ENCODE measurements around the gene TAMALIN.

Gene TAMALIN

GRCh38 chr12:52041695-52042123 lies 35.0 kb downstream of the TAMALIN start:
- POLR2A ChIA-PET: no interaction called here
- DNase-seq (ENCODE audit: extremely low spot score): no peak
- CTCF ChIA-PET: no interaction called here
- no peak for TF ChIP-seq L3MBTL2 (conservative IDR thresholded peaks at IDR 0.05)
- TF ChIP-seq NFRKB (IDR thresholded peaks at IDR 0.05): no peak
- no peak for TF ChIP-seq HDGF (IDR thresholded peaks at IDR 0.05; ENCODE audit: borderline replicate concordance)
- no peak for TF ChIP-seq FOXK2 (IDR thresholded peaks at IDR 0.05)
- TF ChIP-seq LEF1 (IDR thresholded peaks at IDR 0.05; ENCODE audit: borderline replicate concordance): no peak
- no peak for TF ChIP-seq FOXM1 (IDR thresholded peaks at IDR 0.05; ENCODE audit: borderline replicate concordance)
- TF ChIP-seq TARDBP (IDR thresholded peaks at IDR 0.05): no peak
- TF ChIP-seq CTBP1 (IDR thresholded peaks at IDR 0.05; ENCODE audit: borderline replicate concordance): no peak
- TF ChIP-seq ZNF384 (IDR thresholded peaks at IDR 0.05): no peak
- no peak for TF ChIP-seq ELF4 (IDR thresholded peaks at IDR 0.05)
- TF ChIP-seq FOXA1 (IDR thresholded peaks at IDR 0.05): no peak
- TF ChIP-seq SUZ12 (IDR thresholded peaks at IDR 0.05): no peak
- no peak for TF ChIP-seq PKNOX1 (IDR thresholded peaks at IDR 0.05)
- TF ChIP-seq BHLHE40 (IDR thresholded peaks at IDR 0.05; ENCODE audit: borderline replicate concordance): no peak
- no peak for TF ChIP-seq ARNT (IDR thresholded peaks at IDR 0.05)

DNA sequence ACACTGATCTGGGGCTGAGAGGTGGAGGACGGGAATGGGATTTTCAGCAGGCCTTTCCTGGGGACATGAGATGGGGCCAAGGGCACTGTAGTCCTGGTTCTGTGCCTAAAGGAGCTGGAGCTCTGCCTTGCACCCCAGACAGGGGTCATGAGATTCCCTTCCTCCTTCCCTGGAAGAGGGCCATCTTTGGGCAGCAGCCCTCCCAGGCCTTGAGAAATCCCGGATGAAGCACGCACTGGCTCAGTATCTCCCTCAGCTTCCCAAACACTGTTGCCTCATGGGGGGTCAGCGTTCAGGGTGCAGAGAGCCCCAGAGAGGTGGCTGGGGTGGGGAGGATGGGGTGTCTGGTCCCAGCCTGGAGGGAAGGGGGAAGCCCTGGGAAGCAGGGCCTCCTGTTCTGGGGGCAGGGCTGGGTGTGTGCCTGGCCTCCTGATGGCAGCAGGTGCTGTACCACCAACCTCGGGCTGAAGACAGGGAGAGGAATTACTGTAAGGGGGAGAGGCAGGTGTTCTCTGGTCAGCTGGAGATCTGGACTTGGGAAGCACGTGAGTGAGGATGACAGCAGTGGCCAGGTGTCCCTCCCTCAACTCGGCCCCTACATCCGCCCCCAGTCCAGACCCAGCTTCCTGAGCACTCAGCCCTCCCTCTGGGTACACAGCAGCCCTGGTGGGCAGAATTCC lies 36.1 kb downstream of the TAMALIN start:
- ChIA-PET CTCF (no interaction called here), POLR2A (no interaction called here)
- no peak for TF ChIP-seq ZNF384 (IDR thresholded peaks at IDR 0.05)
- no peak for TF ChIP-seq FOXK2 (IDR thresholded peaks at IDR 0.05)
- TF ChIP-seq FOXM1 (IDR thresholded peaks at IDR 0.05; ENCODE audit: borderline replicate concordance): no peak
- TF ChIP-seq FOXA1 (IDR thresholded peaks at IDR 0.05): no peak
- TF ChIP-seq HDGF (IDR thresholded peaks at IDR 0.05; ENCODE audit: borderline replicate concordance): no peak
- TF ChIP-seq TARDBP (IDR thresholded peaks at IDR 0.05): no peak
- no peak for TF ChIP-seq SP1 (IDR thresholded peaks at IDR 0.05)
- no peak for TF ChIP-seq SUZ12 (IDR thresholded peaks at IDR 0.05)
- TF ChIP-seq BHLHE40 (IDR thresholded peaks at IDR 0.05; ENCODE audit: borderline replicate concordance): no peak
- TF ChIP-seq L3MBTL2 (conservative IDR thresholded peaks at IDR 0.05): no peak
- no peak for TF ChIP-seq ARNT (IDR thresholded peaks at IDR 0.05)
- TF ChIP-seq NFRKB (IDR thresholded peaks at IDR 0.05): no peak
- DNase-seq (ENCODE audit: extremely low spot score): no peak

DNA sequence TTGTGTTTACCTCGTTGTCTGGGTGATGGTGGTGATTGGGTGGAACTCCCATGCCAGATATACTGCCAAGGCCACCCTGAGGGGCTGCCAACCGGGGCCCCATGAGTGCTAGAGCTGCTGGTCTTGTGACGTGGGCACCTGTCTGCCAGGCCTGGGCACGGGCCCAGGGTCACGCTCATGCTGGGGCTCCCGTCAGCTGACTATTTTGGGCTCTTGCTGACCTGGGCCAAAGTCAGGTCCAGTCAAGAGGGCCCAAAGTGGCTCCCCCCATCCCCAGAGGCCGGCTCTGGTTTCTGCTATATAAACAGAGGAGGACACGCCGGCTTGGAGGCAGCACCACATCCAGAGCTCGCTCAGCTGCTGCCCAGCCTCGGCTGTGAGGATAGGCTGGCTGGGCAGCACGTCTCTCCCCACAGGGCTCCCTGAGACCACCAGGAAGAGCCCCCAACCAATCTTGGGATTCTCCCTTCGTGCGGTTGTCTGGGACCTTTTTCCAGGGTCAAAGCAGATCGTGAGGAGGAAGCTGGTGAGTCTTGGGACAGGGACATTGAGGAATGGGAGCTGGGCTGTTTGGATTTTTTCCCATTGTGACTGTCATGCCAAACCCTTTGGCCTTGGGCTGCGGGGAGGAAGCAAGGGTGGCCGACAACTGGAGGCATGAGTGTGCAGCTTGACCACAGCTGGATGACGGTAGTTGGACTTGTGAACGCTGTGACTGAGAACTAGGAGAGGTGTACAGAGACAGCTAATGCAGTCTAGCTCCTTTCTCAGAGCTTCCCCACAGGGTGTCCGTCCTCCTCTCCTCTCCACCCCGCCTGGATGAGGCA lies 36.9 kb downstream of the TAMALIN start:
- CTCF ChIA-PET: interaction anchor here (1.0 kb wide), 1 partner anchor 18 kb away, joined by 6 read pairs; no protein-coding TSS in a partner anchor
- POLR2A ChIA-PET: no interaction called here
- TF ChIP-seq TARDBP (IDR thresholded peaks at IDR 0.05) (no peak), ZNF384 (IDR thresholded peaks at IDR 0.05) (no peak), SUZ12 (IDR thresholded peaks at IDR 0.05) (no peak), PKNOX1 (IDR thresholded peaks at IDR 0.05) (no peak), CTBP1 (IDR thresholded peaks at IDR 0.05; ENCODE audit: borderline replicate concordance) (no peak), FOXA1 (IDR thresholded peaks at IDR 0.05) (no peak), FOXK2 (IDR thresholded peaks at IDR 0.05) (no peak), HDGF (IDR thresholded peaks at IDR 0.05; ENCODE audit: borderline replicate concordance) (no peak), ELF4 (IDR thresholded peaks at IDR 0.05) (no peak), BHLHE40 (IDR thresholded peaks at IDR 0.05; ENCODE audit: borderline replicate concordance) (no peak), SP1 (IDR thresholded peaks at IDR 0.05) (no peak), LEF1 (IDR thresholded peaks at IDR 0.05; ENCODE audit: borderline replicate concordance) (no peak), FOXM1 (IDR thresholded peaks at IDR 0.05; ENCODE audit: borderline replicate concordance) (no peak), NFRKB (IDR thresholded peaks at IDR 0.05) (no peak), L3MBTL2 (conservative IDR thresholded peaks at IDR 0.05) (no peak)
- DNase-seq (ENCODE audit: extremely low spot score): no peak

- no peak for TF ChIP-seq NFRKB (IDR thresholded peaks at IDR 0.05)
- no peak for TF ChIP-seq SUZ12 (IDR thresholded peaks at IDR 0.05)
- TF ChIP-seq PKNOX1 (IDR thresholded peaks at IDR 0.05): no peak
- no peak for TF ChIP-seq FOXK2 (IDR thresholded peaks at IDR 0.05)
- no peak for TF ChIP-seq ELF4 (IDR thresholded peaks at IDR 0.05)
- no peak for TF ChIP-seq ZNF384 (IDR thresholded peaks at IDR 0.05)
- no peak for TF ChIP-seq CTBP1 (IDR thresholded peaks at IDR 0.05; ENCODE audit: borderline replicate concordance)
- no peak for TF ChIP-seq FOXM1 (IDR thresholded peaks at IDR 0.05; ENCODE audit: borderline replicate concordance)
- CTCF ChIA-PET: interaction anchor here (1.0 kb wide), 1 partner anchor 19 kb away, joined by 6 read pairs; no protein-coding TSS in a partner anchor
- POLR2A ChIA-PET: interaction anchor here (1.2 kb wide), 1 partner anchor 19 kb away, joined by 3 read pairs; no protein-coding TSS in a partner anchor
- DNase-seq (ENCODE audit: extremely low spot score): no peak
Measured at GRCh38 chr12:52044292-52044983, 37.7 kb downstream of the TAMALIN start.

- no peak for TF ChIP-seq ARNT (IDR thresholded peaks at IDR 0.05)
- no peak for TF ChIP-seq FOXK2 (IDR thresholded peaks at IDR 0.05)
- no peak for TF ChIP-seq LEF1 (IDR thresholded peaks at IDR 0.05; ENCODE audit: borderline replicate concordance)
- TF ChIP-seq PKNOX1 (IDR thresholded peaks at IDR 0.05): no peak
- ChIA-PET POLR2A (interaction anchor here (1.2 kb wide), 1 partner anchor 21 kb away, joined by 3 read pairs; no protein-coding TSS in a partner anchor), CTCF (no interaction called here)
- no peak for DNase-seq (ENCODE audit: extremely low spot score)
Measured at GRCh38 chr12:52045794-52046199, 39.1 kb downstream of the TAMALIN start.
